Endothelial cell (in vitro differentiated cells): ENCODE data around the gene ZNF618. TPM values are rescaled to one million over a fixed set of nuclear protein-coding genes. Genes with fewer than 3 reads are reported as not detected.
"Not testable (repeated sequence)": the region's sequence is repeated elsewhere in the genome, so short reads cannot be mapped to it uniquely, and the experiment has no call there.

ENCODE experiments used
- DNase-seq: peaks from one replicate; pipeline ENCODE4 v3.0.0; 2021; ENCODE audit warnings: low spot score
- H3K27ac Mint-ChIP-seq: one replicate; pipeline ENCODE4 v1.8.0; 2021; ENCODE audit warnings: mixed read lengths, inconsistent platforms; ENCODE audit not compliant: unreplicated experiment
- H3K27me3 Mint-ChIP-seq: one replicate; pipeline ENCODE4 v1.8.0; 2021; ENCODE audit warnings: mild to moderate bottlenecking, moderate library complexity, mixed read lengths, inconsistent platforms; ENCODE audit not compliant: unreplicated experiment
- H3K36me3 Mint-ChIP-seq: one replicate; pipeline ENCODE4 v1.8.0; 2021; ENCODE audit warnings: mild to moderate bottlenecking, low read depth, mixed read lengths, inconsistent platforms; ENCODE audit not compliant: unreplicated experiment
- H3K4me1 Mint-ChIP-seq: one replicate; pipeline ENCODE4 v1.8.0; 2021; ENCODE audit warnings: mild to moderate bottlenecking, mixed read lengths, inconsistent platforms; ENCODE audit not compliant: unreplicated experiment
- H3K4me3 Mint-ChIP-seq: one replicate; pipeline ENCODE4 v1.8.0; 2021; ENCODE audit warnings: mild to moderate bottlenecking, mixed read lengths, inconsistent platforms; ENCODE audit not compliant: unreplicated experiment
- H3K9me3 Mint-ChIP-seq: one replicate; pipeline ENCODE4 v1.8.0; 2021; ENCODE audit warnings: mixed read lengths, inconsistent platforms; ENCODE audit not compliant: unreplicated experiment
- CTCF ChIP-seq: fragments of 200-600 bp; sonication (generic); IDR thresholded peaks from one replicate; pipeline ENCODE4 v1.5.0; 2021; ENCODE audit warnings: antibody characterized with exemption; ENCODE audit not compliant: unreplicated experiment
- total RNA-seq: library from RNA; stranded (reverse); fragmentation: NEBNext Ultra II Directional; extraction: Animal tissue kit (Norgen Biotek cat#: 25700); gene quantifications from one replicate; pipeline ENCODE4 v1.2.1, GENCODE V29; 2021; ENCODE audit not compliant: unreplicated experiment

Gene ZNF618
- total RNA-seq, 1 donor from 2014 or later = 35.0 TPM

DNA sequence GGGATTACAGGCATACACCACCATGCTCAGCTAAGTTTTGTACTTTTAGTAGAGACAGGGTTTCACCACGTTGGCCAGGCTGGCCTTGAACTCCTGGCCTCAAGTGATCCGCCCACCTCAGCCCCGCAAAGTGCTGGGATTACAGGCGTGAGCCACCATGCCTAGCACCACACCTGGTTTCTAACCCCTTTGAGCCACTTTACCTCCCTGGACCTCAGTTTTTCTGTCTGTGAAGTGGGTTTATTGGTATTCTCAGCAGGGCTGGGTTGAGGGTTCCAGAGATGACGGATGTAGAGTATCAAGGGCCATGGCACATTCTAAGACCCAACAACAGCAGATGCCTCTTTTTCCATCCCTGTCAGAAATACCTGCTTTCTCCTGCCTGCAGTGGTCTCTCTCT lies 163.4 kb downstream of the ZNF618 start:
- TF ChIP-seq CTCF = no peak
- DNase-seq = no peak
- H3K36me3 Mint-ChIP-seq = peaks cover 30% of the 10 kb centered on the region
- no peak overlapping the region for H3K27ac Mint-ChIP-seq
- no peaks in the 10 kb centered on the region for H3K4me1 Mint-ChIP-seq
- H3K4me3 Mint-ChIP-seq = no peak overlapping the region
- peaks cover 4% of the 10 kb centered on the region for H3K27me3 Mint-ChIP-seq
- H3K9me3 Mint-ChIP-seq = no peaks in the 10 kb centered on the region

- not testable (repeated sequence) for H3K27ac Mint-ChIP-seq, H3K27me3 Mint-ChIP-seq, H3K4me3 Mint-ChIP-seq, H3K9me3 Mint-ChIP-seq, DNase-seq, H3K4me1 Mint-ChIP-seq
- H3K36me3 Mint-ChIP-seq = peaks cover 15% of the 10 kb centered on the region
Measured at GRCh38 chr9:114043660-114044059, 167.6 kb downstream of the ZNF618 start.

DNA sequence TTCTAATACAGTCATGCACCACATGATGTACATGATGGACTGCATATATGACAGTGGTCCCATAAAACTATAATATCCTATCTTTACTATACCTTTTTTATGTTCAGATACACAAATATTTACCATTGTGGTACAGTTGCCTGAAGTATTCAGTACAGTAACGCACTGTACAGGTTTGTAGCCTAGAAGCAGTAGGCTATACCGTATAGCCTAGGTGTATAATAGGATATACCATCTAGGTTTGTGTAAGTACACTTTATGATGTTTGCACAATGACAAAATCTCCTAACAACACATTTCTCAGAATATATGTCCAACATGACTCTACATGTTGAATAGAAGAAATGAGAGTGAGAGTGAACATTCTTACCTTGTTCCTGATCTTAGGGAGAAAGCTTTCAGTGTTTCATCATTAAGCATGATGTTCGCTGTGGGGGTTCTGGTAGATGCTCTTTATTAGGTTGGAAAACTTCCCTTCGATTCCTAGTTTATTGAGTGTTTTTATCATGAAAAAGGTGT lies 170.2 kb downstream of the ZNF618 start:
- H3K4me1 Mint-ChIP-seq = no peaks in the 10 kb centered on the region
- no peak for TF ChIP-seq CTCF
- DNase-seq = no peak
- H3K27me3 Mint-ChIP-seq = peaks cover 3% of the 10 kb centered on the region
- no peak overlapping the region for H3K27ac Mint-ChIP-seq
- no peaks in the 10 kb centered on the region for H3K9me3 Mint-ChIP-seq
- peaks cover 28% of the 10 kb centered on the region for H3K36me3 Mint-ChIP-seq
- H3K4me3 Mint-ChIP-seq = no peak overlapping the region

- Mint-ChIP-seq H3K27me3 (peaks cover 3% of the 10 kb centered on the region), H3K36me3 (peaks cover 28% of the 10 kb centered on the region), H3K4me1 (no peaks in the 10 kb centered on the region), H3K4me3 (no peak overlapping the region), H3K9me3 (no peaks in the 10 kb centered on the region), H3K27ac (no peak overlapping the region)
- DNase-seq = no peak
- TF ChIP-seq CTCF = no peak
Measured at GRCh38 chr9:114046875-114047274, 170.8 kb downstream of the ZNF618 start.

DNA sequence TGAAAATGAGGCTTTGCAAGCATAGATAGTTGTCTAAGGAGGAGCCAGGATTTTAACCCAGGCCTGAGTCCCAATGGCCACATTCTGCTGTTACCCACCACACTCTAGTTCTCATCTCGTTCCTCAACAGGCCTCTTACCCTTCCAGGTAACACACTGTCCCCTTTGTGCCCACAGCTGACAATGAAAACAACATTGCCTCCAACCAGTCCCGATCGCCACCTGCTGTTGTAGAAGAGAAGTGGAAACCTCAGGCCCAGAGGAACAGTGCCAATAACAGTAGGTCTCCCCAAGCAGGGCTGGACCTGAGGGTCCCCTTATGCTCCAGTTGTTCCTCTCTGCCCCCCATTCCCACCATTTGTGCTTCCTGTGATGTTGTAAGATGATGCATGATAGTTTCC lies 171.6 kb downstream of the ZNF618 start:
- H3K27ac Mint-ChIP-seq = no peak overlapping the region
- H3K27me3 Mint-ChIP-seq = peaks cover 3% of the 10 kb centered on the region
- peak; percentile 14 for TF ChIP-seq CTCF
- no peak overlapping the region for H3K4me3 Mint-ChIP-seq
- H3K4me1 Mint-ChIP-seq = no peaks in the 10 kb centered on the region
- H3K36me3 Mint-ChIP-seq = peaks cover 32% of the 10 kb centered on the region
- DNase-seq = no peak
- H3K9me3 Mint-ChIP-seq = no peaks in the 10 kb centered on the region
